ENCODE results near the gene ADAMTSL3. TPM values are rescaled to one million over a fixed set of nuclear protein-coding genes. Genes with fewer than 3 reads are reported as not detected.

ADAMTSL3 gene
- total and polyA plus RNA-seq, 4 donors = 0.85 to 58.2 (median 7.9) TPM

GRCh38 chr15:83897037-83897436 is 243.1 kb downstream of the ADAMTSL3 start:
- 94 to 95% methylated on average over 2 of the region's 2 CpGs for WGBS, 2 donors

GRCh38 chr15:83898361-83898760 is 244.4 kb downstream of the ADAMTSL3 start:
- ATAC-seq (ENCODE audit: insufficient read depth, low FRiP score) (no peak), DNase-seq (no peak)
- no peaks in the 10 kb centered on the region for H3K27me3 ChIP-seq (ENCODE audit: control insufficient read depth in 3 of 3, insufficient read depth in 3 of 3, low read length in 2 of 3)
- no peak overlapping the region for H3K9ac ChIP-seq (ENCODE audit: insufficient read depth in 1 of 2, low read length in 2 of 2)
- no peaks in the 10 kb centered on the region for H3K9me3 ChIP-seq (ENCODE audit: control insufficient read depth in 4 of 4, insufficient read depth in 3 of 4, low read length in 3 of 4)
- WGBS, 2 donors = 90 to 96% methylated on average over 2 of the region's 2 CpGs
- no peak overlapping the region for H3K27ac ChIP-seq (ENCODE audit: low read depth in 1 of 2, low read length in 1 of 2)
- TF ChIP-seq CTCF (IDR thresholded peaks at IDR 0.05; ENCODE audit: control extremely low read depth, extremely low read depth) = no peak
- no peaks in the 10 kb centered on the region for H3K4me1 ChIP-seq (ENCODE audit: control insufficient read depth in 5 of 5, insufficient read depth in 5 of 5, low read length in 5 of 5)
- H3K36me3 ChIP-seq (ENCODE audit: control insufficient read depth in 4 of 4, insufficient read depth in 4 of 4, low read length in 4 of 4) = peaks cover 0 to 3% (median under 1%) of the 10 kb centered on the region in 4 donors
- no peak overlapping the region for H3K4me3 ChIP-seq

More at GRCh38 chr15:83897037-83897436, 243.1 kb downstream of the ADAMTSL3 start:
- Histone ChIP-seq H3K27me3 (ENCODE audit: control insufficient read depth in 3 of 3, insufficient read depth in 3 of 3, low read length in 2 of 3) (no peaks in the 10 kb centered on the region), H3K27ac (ENCODE audit: low read depth in 1 of 2, low read length in 1 of 2) (no peak overlapping the region), H3K4me3 (no peak overlapping the region), H3K36me3 (ENCODE audit: control insufficient read depth in 4 of 4, insufficient read depth in 4 of 4, low read length in 4 of 4) (peaks cover 0 to 3% (median 0%) of the 10 kb centered on the region in 4 donors), H3K9me3 (ENCODE audit: control insufficient read depth in 4 of 4, insufficient read depth in 3 of 4, low read length in 3 of 4) (no peaks in the 10 kb centered on the region), H3K9ac (ENCODE audit: insufficient read depth in 1 of 2, low read length in 2 of 2) (no peak overlapping the region), H3K4me1 (ENCODE audit: control insufficient read depth in 5 of 5, insufficient read depth in 5 of 5, low read length in 5 of 5) (no peaks in the 10 kb centered on the region)
- no peak for DNase-seq
- TF ChIP-seq CTCF (IDR thresholded peaks at IDR 0.05; ENCODE audit: control extremely low read depth, extremely low read depth) = no peak
- ATAC-seq (ENCODE audit: insufficient read depth, low FRiP score) = no peak

GRCh38 chr15:83899670-83900069 is 245.7 kb downstream of the ADAMTSL3 start:
- no peak overlapping the region for H3K9ac ChIP-seq (ENCODE audit: insufficient read depth in 1 of 2, low read length in 2 of 2)
- H3K27ac ChIP-seq (ENCODE audit: low read depth in 1 of 2, low read length in 1 of 2) = no peak overlapping the region
- DNase-seq (peak in 1 of 3 donors; percentile 21), ATAC-seq (ENCODE audit: insufficient read depth, low FRiP score) (no peak)
- peaks cover 0 to 10% (median 0%) of the 10 kb centered on the region in 5 donors for H3K4me1 ChIP-seq (ENCODE audit: control insufficient read depth in 5 of 5, insufficient read depth in 5 of 5, low read length in 5 of 5)
- no peak overlapping the region for H3K4me3 ChIP-seq
- peaks cover 0 to 3% (median under 1%) of the 10 kb centered on the region in 4 donors for H3K36me3 ChIP-seq (ENCODE audit: control insufficient read depth in 4 of 4, insufficient read depth in 4 of 4, low read length in 4 of 4)
- H3K27me3 ChIP-seq (ENCODE audit: control insufficient read depth in 3 of 3, insufficient read depth in 3 of 3, low read length in 2 of 3) = no peaks in the 10 kb centered on the region
- 78 to 90% methylated on average over 2 of the region's 2 CpGs for WGBS, 2 donors
- TF ChIP-seq CTCF (IDR thresholded peaks at IDR 0.05; ENCODE audit: control extremely low read depth, extremely low read depth) = no peak
- H3K9me3 ChIP-seq (ENCODE audit: control insufficient read depth in 4 of 4, insufficient read depth in 3 of 4, low read length in 3 of 4) = no peaks in the 10 kb centered on the region

All from lung (tissue), 12 donors.